ENCODE results near the gene TNFSF18. TPM values are rescaled to one million over a fixed set of nuclear protein-coding genes. Genes with fewer than 3 reads are reported as not detected.

The TNFSF18 gene
- total RNA-seq, 1 experiment from 2014 or later, result not detected

DNA sequence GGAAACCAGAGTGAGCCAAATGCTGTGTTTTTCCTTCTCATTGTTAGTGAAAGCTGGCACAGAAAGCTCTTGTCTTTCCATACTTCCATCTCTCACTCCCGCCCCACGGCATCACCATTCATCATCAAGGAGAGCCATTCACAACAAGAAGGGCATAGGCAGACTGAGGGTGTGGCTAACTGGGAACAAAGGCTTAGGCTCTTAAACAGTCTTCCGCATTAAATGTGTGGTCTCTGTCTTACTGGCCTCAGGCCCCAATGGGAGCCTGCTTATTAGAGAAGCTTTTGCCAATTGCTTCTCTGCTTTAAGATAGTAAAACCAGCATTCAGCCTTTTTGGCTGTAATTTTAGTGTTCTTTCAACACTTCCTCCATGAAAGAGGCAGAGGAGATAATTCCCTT is 51.4 kb downstream of the TNFSF18 start:
- Mint-ChIP-seq H3K4me3 (no peak overlapping the region), H3K4me1 (no peaks in the 10 kb centered on the region), H3K27ac (no peak overlapping the region), H3K27me3 (ENCODE audit: low read depth) (no peaks in the 10 kb centered on the region), H3K36me3 (peaks cover 28% of the 10 kb centered on the region), H3K9me3 (peaks cover 68% of the 10 kb centered on the region)
- DNase-seq (ENCODE audit: low spot score) (no peak), ATAC-seq (peak; percentile 66)
- no peak for TF ChIP-seq CREB1 (CRISPR knock-in tag; IDR thresholded peaks at IDR 0.05)
- TF ChIP-seq ZNF512 (CRISPR knock-in tag; IDR thresholded peaks at IDR 0.05; ENCODE audit: borderline replicate concordance), result no peak
- TF ChIP-seq JUN (CRISPR knock-in tag; IDR thresholded peaks at IDR 0.05), result no peak
- no peak for TF ChIP-seq MXD4 (CRISPR knock-in tag; IDR thresholded peaks at IDR 0.05; ENCODE audit: borderline replicate concordance)
- ChIA-PET CTCF (no interaction called here), POLR2A (no interaction called here)

DNA sequence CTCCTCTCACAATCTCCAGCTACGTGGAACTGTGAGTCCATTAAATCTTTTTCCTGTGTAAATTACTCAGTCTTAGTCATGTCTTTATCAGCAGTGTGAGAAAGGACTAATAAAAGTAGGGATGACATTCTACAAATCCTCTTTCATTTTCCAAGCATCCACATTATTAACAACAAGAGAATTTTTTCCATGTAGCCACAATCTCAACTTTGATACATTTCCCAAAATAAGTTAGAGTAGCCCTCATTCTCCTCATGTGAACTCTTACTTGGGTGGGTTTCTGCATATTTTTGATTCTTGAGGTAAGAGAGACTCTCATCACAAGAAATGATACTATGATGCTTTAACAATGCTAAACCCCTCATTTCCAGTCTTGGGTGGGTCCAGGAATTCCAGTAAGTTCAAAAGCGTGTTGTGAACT is 52.8 kb downstream of the TNFSF18 start:
- POLR2A ChIA-PET, result no interaction called here
- TF ChIP-seq NFYB (CRISPR knock-in tag; conservative IDR thresholded peaks at IDR 0.05; ENCODE audit: low read depth), result no peak
- TF ChIP-seq ZBTB21 (CRISPR knock-in tag; IDR thresholded peaks at IDR 0.05; ENCODE audit: borderline replicate concordance), result no peak
- TF ChIP-seq TEAD4 (CRISPR knock-in tag; IDR thresholded peaks at IDR 0.05), result no peak
- Mint-ChIP-seq H3K4me3 (no peak overlapping the region), H3K27ac (no peak overlapping the region), H3K4me1 (no peaks in the 10 kb centered on the region), H3K36me3 (peaks cover 28% of the 10 kb centered on the region), H3K27me3 (ENCODE audit: low read depth) (no peaks in the 10 kb centered on the region), H3K9me3 (peaks cover 67% of the 10 kb centered on the region)
- DNase-seq (ENCODE audit: low spot score) (no peak), ATAC-seq (no peak)
- CTCF ChIA-PET, result no interaction called here

GRCh38 chr1:172993640-172994039 is 57.1 kb downstream of the TNFSF18 start:
- Mint-ChIP-seq H3K4me1 (peaks cover 10% of the 10 kb centered on the region), H3K36me3 (peaks cover 18% of the 10 kb centered on the region), H3K9me3 (peaks cover 30% of the 10 kb centered on the region), H3K27me3 (ENCODE audit: low read depth) (no peaks in the 10 kb centered on the region), H3K27ac (no peak overlapping the region), H3K4me3 (no peak overlapping the region)
- no peak for DNase-seq (ENCODE audit: low spot score)
- no peak for ATAC-seq
- no peak for TF ChIP-seq ZNF317 (CRISPR knock-in tag; IDR thresholded peaks at IDR 0.05; ENCODE audit: borderline replicate concordance, low read depth)
- no peak for TF ChIP-seq CREM (CRISPR knock-in tag; IDR thresholded peaks at IDR 0.05)
- no peak for TF ChIP-seq FOXK1 (CRISPR knock-in tag; IDR thresholded peaks at IDR 0.05)
- no peak for TF ChIP-seq ETV6 (CRISPR knock-in tag; IDR thresholded peaks at IDR 0.05)
- TF ChIP-seq ESRRA (CRISPR knock-in tag; IDR thresholded peaks at IDR 0.05; ENCODE audit: borderline replicate concordance), result no peak
- TF ChIP-seq NFE2L1 (CRISPR knock-in tag; IDR thresholded peaks at IDR 0.05), result no peak
- no peak for TF ChIP-seq IRF1 (CRISPR knock-in tag; IDR thresholded peaks at IDR 0.05)
- TF ChIP-seq SP1 (CRISPR knock-in tag; conservative IDR thresholded peaks at IDR 0.05), result no peak
- TF ChIP-seq ZNF671 (CRISPR knock-in tag; IDR thresholded peaks at IDR 0.05), result no peak
- TF ChIP-seq, protein P1, sequence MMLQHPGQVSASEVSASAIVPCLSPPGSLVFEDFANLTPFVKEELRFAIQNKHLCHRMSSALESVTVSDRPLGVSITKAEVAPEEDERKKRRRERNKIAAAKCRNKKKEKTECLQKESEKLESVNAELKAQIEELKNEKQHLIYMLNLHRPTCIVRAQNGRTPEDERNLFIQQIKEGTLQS (CRISPR knock-in tag; conservative IDR thresholded peaks at IDR 0.05), result no peak
- TF ChIP-seq, protein P2, sequence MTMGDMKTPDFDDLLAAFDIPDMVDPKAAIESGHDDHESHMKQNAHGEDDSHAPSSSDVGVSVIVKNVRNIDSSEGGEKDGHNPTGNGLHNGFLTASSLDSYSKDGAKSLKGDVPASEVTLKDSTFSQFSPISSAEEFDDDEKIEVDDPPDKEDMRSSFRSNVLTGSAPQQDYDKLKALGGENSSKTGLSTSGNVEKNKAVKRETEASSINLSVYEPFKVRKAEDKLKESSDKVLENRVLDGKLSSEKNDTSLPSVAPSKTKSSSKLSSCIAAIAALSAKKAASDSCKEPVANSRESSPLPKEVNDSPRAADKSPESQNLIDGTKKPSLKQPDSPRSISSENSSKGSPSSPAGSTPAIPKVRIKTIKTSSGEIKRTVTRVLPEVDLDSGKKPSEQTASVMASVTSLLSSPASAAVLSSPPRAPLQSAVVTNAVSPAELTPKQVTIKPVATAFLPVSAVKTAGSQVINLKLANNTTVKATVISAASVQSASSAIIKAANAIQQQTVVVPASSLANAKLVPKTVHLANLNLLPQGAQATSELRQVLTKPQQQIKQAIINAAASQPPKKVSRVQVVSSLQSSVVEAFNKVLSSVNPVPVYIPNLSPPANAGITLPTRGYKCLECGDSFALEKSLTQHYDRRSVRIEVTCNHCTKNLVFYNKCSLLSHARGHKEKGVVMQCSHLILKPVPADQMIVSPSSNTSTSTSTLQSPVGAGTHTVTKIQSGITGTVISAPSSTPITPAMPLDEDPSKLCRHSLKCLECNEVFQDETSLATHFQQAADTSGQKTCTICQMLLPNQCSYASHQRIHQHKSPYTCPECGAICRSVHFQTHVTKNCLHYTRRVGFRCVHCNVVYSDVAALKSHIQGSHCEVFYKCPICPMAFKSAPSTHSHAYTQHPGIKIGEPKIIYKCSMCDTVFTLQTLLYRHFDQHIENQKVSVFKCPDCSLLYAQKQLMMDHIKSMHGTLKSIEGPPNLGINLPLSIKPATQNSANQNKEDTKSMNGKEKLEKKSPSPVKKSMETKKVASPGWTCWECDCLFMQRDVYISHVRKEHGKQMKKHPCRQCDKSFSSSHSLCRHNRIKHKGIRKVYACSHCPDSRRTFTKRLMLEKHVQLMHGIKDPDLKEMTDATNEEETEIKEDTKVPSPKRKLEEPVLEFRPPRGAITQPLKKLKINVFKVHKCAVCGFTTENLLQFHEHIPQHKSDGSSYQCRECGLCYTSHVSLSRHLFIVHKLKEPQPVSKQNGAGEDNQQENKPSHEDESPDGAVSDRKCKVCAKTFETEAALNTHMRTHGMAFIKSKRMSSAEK (CRISPR knock-in tag; IDR thresholded peaks at IDR 0.05; ENCODE audit: borderline replicate concordance), result no peak
- TF ChIP-seq MYBL2 (CRISPR knock-in tag; IDR thresholded peaks at IDR 0.05), result no peak
- TF ChIP-seq, protein P3, sequence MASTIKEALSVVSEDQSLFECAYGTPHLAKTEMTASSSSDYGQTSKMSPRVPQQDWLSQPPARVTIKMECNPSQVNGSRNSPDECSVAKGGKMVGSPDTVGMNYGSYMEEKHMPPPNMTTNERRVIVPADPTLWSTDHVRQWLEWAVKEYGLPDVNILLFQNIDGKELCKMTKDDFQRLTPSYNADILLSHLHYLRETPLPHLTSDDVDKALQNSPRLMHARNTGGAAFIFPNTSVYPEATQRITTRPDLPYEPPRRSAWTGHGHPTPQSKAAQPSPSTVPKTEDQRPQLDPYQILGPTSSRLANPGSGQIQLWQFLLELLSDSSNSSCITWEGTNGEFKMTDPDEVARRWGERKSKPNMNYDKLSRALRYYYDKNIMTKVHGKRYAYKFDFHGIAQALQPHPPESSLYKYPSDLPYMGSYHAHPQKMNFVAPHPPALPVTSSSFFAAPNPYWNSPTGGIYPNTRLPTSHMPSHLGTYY (CRISPR knock-in tag; IDR thresholded peaks at IDR 0.05), result no peak
- no peak for TF ChIP-seq TCF7 (CRISPR knock-in tag; IDR thresholded peaks at IDR 0.05; ENCODE audit: low read depth)
- TF ChIP-seq, protein P4, sequence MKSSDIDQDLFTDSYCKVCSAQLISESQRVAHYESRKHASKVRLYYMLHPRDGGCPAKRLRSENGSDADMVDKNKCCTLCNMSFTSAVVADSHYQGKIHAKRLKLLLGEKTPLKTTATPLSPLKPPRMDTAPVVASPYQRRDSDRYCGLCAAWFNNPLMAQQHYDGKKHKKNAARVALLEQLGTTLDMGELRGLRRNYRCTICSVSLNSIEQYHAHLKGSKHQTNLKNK (CRISPR knock-in tag; IDR thresholded peaks at IDR 0.05), result no peak
- TF ChIP-seq GTF2I (CRISPR knock-in tag; conservative IDR thresholded peaks at IDR 0.05), result no peak
- no peak for TF ChIP-seq FOXP1 (CRISPR knock-in tag; IDR thresholded peaks at IDR 0.05; ENCODE audit: borderline replicate concordance)
- ChIA-PET CTCF (no interaction called here), POLR2A (no interaction called here)
